NCI-H1048 (cell line): Measurements from ENCODE around the gene SYNM.

Experiments used
- DNase-seq: peaks from one replicate; lab custom pipeline; 2025; lab: John Stamatoyannopoulos, UW

Gene SYNM

DNA sequence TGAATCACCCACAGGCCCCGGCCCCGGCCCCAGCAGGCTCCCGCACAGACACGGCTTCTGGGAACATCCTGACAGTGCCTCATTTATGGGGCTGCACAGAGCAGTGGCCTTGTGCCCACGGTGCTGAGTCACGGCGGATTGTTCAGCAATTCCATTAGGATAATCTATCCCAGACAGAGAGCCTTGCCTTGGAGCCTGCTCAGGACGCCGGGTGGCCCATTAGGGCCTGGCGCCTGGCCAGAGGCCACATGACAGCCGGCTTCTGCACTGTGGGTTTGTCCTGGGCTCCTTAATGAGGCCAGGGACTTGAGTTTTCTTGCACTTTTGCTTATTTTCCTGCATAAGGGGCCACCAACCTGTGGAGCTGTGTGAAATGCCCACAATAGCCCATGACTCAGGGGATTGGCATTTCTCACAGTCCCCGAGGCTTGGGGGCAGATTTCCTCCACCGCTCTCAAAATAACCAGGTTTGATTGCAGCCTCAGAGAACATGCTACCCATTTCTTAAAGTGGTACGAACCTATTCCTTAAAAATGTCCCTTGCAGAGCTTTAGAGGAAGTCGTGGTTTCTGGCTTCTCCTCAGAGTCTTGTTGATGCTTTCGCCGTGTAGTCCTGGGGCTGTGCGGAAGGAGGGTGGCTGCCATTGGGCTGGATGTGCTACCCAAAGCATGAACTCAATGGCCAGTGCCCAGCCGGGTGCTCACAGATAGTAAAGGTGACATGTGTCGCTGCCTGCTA is 19.0 kb downstream of the SYNM start:
- DNase-seq = peak; percentile 60

DNA sequence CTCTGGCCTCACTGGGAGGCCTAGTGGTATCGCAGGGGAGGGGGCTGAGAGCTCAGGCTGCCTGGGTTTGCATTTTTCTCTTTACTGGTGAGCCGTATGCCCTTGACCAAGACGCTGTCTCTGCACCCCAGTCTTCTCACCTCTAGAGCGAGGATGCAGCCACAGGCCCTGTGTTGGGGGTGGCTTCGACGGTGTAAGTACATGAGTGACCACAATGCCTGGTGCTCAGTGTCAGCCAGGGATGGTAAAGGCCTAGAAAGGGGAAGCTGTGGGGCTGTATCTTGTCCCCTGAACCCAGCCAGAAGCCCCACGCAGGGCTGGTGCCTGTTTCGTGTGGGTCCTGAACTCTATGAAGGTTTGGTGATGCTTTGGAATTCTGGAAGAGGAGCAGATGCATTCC is 19.8 kb downstream of the SYNM start:
- DNase-seq = no peak

DNA sequence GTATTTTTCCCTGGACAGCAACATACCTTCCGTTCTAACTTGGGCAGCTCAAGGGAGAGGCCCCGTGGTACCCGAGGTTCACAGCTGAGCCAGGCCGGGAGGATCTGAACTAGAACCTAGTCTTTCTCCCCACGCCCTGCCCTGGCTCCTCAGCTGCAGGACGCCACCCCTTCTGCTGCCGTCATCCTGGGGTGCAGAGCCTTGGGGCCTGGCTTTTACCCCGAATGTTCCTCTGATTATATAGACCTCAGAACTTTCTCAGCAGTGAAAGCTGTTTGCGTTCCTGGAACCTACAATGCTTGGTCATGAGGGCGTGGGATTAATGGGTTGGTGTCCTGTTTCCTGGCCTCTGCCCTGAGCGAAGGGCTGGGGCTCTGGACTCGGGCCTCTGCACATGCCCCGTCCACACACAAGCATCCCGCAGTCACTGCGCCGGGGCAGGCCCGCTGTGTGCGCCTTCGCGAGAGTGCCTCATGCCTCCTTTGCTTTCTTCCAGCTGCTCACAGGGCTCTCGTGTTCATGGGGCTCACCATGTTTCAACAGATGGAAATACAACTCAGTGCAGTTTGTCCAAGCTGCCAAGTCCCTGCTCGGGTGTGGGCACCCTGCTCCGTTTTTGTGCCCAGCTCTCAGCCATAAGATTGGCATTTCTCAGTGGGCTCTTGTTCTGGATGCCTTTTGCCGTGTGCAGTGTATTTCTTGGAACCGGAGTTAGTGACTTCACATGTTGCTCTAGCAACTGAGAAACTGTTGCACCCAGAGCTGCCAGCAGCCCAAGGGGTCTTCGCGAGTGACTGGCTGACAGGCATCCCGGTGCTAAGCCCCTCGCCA is 20.4 kb downstream of the SYNM start:
- no peak for DNase-seq

DNA sequence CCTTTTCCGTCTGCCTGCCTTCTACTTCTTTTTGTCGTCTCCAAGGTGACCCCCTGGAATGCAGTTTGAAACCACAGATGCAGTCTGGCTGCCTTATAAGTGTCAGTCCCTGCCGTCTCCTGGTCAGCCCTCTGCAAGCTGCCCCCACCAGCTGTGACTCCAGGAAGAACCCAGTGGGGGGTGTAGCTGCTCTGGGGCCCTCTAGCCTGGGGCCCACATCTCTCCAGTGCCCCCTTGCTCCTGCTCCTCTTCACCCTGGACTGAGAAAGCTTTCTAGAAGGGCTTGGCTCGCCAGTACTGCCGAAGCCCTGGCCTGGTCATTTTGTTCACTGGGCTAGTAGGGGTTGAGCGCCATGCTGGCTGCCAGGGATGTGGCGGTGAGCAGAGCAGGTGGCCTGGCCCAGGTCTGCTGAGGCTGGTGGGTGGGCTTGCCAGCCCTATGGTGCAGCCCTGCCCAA is 21.3 kb downstream of the SYNM start:
- DNase-seq = no peak

DNA sequence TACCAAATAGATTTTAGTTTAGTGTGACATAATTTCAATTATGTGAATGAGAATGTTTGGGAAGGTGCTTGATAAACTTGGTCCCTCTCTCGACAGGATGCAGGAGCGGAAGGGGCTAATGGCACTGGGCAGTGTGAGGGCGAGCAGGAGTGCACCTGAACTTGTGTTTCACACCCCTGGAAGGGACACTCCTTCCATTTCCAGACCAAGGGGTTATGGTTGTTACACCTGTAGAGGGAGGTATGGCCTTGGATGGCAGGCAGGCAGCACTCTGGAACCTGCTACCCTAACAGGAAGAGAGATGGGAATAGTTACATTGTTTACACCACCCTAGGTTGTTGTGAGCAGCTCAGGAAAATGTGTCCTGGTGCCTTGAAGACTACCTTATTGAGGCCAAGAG is 22.1 kb downstream of the SYNM start:
- no peak for DNase-seq

DNA sequence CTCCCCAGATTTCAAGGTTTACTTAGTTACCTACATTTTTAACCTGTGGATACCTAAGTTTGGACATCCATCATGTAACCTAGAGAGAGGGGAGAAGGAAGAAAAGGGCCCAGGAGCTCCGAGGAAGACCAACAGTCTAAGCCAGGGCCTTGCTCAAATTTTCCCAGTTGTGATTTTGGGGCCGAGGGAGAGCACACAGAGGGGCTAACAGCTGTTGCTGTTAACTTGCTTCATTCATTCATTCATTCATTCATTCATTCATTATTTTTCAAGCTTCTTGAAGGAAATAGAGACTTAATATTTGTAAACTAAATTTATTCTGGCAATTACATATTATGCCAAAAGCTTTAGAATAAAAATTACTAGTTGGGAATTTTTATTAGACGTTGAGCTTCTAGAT is 22.9 kb downstream of the SYNM start:
- DNase-seq = no peak

DNA sequence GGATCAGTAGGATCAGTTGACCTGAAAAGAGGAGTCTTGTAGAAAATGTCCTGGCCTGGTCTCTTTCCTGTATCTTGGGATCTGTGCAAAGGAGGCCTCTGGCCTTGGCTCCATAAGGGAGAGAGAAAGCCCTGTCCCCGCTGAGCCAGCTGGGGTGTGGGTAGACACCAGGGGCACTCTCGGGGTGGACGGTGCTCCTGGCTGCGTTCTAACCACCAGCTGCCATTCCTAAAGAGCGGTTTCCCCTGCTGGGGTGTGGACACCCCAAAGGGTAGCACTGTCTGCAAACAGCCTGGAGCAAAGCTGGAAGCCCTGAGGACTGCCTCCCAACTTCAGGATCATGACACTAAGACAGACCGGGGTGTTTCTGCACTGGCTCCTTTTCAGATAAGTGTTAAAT is 23.5 kb downstream of the SYNM start:
- DNase-seq = no peak

DNA sequence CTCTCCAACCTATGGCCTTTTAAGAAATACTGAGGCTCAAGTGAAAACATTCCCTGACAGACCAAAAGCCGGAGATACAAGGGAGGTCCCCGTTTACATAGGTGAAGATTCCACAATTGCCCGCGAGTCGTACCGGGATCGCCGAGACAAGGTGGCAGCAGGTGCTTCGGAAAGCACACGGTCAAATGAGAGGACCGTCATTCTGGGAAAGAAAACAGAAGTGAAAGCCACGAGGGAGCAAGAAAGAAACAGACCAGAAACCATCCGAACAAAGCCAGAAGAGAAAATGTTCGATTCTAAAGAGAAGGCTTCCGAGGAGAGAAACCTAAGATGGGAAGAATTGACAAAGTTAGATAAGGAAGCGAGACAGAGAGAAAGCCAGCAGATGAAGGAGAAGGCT is 24.8 kb downstream of the SYNM start:
- no peak for DNase-seq

DNA sequence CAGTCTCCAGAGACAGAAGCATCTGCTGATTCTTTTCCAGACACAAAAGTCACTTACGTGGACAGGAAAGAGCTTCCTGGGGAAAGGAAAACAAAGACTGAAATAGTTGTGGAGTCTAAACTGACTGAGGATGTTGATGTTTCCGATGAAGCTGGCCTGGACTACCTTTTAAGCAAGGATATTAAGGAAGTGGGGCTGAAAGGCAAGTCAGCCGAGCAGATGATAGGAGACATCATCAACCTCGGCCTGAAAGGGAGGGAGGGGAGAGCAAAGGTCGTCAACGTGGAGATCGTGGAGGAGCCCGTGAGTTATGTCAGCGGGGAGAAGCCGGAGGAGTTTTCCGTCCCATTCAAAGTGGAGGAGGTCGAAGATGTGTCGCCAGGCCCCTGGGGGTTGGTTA is 25.4 kb downstream of the SYNM start:
- DNase-seq = no peak

DNA sequence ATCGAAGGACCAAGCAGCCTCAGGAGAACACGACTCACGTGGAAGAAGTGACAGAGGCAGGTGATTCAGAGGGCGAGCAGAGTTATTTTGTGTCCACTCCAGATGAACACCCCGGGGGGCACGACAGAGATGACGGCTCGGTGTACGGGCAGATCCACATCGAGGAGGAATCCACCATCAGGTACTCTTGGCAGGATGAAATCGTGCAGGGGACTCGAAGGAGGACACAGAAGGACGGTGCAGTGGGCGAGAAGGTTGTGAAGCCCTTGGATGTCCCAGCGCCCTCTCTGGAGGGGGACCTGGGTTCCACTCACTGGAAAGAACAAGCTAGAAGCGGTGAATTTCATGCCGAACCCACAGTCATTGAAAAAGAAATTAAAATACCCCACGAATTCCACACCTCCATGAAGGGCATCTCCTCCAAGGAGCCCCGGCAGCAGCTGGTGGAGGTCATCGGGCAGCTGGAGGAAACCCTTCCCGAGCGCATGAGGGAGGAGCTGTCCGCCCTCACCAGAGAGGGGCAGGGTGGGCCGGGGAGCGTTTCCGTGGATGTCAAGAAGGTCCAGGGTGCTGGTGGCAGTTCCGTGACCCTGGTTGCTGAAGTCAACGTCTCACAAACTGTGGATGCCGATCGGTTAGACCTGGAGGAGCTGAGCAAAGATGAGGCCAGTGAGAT is 26.0 kb downstream of the SYNM start:
- no peak for DNase-seq

DNA sequence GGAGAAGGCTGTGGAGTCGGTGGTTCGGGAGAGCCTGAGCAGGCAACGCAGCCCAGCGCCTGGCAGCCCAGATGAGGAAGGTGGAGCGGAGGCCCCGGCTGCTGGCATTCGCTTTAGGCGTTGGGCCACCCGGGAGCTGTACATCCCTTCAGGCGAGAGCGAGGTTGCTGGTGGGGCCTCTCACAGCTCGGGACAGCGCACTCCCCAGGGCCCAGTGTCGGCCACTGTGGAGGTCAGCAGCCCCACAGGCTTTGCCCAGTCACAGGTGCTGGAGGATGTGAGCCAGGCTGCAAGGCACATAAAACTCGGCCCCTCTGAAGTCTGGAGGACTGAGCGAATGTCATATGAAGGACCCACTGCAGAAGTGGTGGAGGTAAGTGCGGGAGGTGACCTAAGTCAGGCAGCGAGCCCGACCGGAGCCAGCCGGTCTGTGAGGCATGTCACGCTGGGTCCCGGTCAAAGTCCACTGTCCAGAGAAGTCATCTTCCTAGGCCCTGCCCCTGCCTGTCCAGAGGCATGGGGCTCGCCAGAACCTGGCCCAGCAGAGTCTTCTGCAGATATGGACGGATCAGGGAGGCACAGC is 26.7 kb downstream of the SYNM start:
- no peak for DNase-seq

DNA sequence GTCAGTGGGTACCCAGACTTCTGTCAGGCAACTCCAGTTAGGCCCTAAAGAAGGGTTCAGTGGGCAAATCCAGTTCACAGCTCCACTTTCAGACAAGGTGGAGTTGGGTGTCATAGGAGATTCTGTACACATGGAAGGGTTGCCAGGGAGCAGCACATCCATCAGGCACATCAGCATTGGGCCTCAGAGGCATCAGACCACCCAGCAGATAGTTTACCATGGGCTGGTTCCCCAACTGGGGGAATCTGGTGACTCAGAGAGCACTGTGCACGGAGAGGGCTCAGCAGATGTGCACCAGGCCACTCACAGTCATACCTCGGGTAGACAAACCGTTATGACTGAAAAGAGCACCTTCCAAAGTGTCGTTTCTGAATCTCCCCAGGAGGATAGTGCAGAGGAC is 27.2 kb downstream of the SYNM start:
- DNase-seq = no peak

DNA sequence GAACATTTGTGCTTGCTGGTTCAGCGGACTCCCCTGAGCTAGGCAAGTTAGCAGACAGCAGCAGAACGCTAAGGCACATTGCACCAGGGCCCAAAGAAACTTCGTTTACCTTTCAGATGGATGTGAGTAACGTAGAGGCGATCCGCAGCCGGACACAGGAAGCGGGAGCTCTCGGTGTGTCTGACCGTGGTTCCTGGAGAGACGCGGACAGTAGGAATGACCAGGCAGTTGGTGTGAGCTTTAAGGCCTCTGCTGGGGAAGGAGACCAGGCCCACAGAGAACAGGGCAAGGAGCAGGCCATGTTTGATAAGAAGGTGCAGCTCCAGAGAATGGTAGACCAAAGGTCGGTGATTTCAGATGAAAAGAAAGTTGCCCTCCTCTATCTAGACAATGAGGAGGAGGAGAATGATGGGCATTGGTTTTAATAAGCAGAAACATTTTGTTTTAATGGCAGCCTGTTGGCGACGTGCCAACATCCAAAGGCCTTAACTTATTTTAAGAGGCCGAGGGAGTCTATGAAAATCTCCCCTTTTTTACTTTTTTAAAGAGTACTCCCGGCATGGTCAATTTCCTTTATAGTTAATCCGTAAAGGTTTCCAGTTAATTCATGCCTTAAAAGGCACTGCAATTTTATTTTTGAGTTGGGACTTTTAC is 27.9 kb downstream of the SYNM start:
- DNase-seq = no peak

DNA sequence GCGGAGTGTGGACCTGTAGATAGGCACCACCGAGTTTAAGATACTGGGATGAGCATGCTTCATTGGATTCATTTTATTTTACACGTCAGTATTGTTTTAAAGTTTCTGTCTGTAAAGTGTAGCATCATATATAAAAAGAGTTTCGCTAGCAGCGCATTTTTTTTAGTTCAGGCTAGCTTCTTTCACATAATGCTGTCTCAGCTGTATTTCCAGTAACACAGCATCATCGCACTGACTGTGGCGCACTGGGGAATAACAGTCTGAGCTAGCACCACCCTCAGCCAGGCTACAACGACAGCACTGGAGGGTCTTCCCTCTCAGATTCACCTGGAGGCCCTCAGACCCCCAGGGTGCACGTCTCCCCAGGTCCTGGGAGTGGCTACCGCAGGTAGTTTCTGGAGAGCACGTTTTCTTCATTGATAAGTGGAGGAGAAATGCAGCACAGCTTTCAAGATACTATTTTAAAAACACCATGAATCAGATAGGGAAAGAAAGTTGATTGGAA is 29.5 kb downstream of the SYNM start:
- DNase-seq = no peak

DNA sequence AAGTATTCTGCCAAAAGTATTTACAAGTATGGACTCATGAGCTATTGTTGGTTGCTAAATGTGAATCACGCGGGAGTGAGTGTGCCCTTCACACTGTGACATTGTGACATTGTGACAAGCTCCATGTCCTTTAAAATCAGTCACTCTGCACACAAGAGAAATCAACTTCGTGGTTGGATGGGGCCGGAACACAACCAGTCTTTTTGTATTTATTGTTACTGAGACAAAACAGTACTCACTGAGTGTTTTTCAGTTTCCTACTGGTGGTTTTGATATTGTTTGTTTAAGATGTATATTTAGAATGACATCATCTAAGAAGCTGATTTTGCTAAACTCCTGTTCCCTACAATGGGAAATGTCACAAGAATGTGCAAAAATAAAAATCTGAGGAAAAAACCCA is 30.3 kb downstream of the SYNM start:
- DNase-seq = no peak

DNA sequence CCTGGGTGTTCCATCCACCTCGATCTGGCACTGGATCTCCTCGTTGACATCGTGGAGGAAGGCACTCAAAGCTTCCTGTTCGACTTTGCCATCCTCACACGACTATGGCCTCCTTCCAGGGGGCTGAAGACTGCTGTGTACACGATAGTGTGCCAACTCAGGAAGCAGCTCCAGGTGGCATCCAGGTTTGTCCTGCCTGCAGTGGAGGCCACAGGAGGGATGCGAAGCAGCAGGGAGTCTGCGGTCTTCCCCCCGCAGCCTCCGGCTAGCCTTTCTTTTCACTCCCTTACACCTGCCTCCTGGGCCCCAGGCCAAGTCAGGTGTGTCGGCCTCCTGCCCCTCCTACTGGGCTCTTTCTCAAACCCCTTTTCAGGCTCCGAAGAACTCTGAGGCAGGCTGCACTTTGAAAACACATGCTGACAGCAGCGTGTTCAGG is 32.2 kb downstream of the SYNM start:
- DNase-seq = no peak

DNA sequence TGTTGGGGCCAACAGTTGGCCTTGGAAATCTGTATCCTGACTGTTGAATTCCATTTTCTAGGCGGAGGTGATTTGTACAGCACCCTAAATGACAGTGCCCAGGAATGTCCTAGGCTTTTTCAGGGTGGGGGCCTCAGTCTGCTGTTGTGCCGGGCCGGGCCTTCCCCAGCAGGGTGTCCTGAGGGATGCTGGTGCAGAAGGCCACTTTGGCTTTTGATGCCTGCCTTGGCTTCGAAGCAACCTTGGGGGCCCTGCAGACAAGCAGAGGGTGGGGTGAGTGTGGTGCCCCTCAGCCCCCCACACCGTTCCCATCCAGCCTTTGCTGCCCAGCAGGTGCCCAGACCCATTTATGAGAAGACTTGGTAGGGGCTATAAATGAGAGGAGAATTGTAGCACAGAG is 33.0 kb downstream of the SYNM start:
- DNase-seq = no peak

DNA sequence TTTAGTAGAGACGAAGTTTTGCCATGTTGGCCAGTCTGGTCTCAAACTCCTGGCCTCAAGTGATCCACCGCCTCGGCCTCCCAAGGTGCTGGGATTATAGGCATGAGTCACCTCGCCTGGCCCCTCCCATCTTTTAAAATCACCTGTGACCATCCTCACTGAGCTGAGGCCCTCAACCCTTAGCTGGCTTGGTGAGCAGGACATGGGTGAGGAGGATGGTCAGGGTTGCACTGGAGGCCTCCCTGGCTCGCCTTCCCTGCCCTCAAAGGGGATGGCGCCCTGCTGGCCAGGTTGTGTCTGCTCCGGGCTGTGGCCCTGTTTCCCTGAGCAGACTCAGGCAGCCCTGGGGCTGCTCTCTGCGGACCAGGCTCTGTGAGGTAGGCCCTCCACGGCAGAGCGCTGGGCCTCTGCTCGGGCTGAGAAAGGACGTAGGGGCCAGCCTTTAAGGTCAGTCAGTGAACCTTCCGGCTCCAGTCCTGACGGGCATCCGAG is 33.7 kb downstream of the SYNM start:
- DNase-seq = no peak

DNA sequence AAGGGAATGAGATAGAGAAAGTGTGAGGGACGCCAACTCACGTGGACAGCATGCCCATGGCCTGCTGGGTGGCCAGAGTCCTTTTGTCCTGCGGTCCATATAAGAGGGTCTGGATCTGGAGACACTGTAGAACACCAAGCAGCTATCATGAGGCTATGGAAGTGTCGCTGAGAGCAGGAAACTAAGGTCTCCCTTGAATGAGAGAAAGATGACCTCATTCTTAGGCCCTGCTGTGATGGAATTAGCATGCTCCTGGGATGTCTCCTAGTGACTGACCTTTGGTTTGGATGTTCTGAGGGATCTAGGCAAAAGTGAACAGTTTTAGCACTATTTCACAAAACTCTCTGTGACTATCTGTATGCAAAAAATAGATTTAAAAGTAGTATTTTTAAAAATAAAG is 34.4 kb downstream of the SYNM start:
- DNase-seq = no peak

DNA sequence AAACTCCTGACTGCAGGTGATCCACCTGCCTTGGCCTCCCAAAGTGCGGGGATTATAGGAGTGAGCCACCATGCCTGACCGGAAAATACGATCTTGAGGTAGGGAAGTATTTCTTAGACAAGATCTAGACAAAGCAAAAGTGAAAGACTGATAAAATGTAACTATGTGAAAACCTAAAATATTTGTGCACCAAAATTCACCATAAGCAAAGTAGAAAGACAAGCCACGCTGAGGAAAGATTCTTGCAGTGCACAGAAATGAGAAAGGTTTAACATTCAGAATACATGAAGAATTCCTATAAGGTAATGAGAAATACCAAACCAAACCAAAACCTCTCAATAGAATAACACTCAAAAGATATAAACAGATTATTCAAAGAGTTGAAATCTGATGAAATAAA is 35.7 kb downstream of the SYNM start:
- no peak for DNase-seq

DNA sequence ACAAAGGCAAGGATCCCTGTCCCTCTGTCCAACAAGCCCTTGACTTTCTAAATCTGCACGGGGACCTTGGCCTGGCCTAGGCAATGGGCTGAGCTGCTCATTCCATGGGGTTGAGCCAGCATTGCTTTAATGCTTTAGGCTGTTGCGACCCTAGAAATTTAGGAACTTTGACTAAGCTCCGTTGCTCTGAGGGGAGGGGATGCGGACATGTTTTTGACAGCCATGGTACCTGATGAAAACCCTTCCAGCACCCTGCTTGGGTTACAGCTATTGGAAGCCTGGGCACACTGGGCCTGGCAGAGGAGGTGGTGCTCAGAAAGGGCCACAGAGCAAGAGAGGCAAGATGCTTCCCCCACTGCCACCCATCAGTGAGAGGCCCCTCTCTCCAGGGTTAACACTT is 37.1 kb downstream of the SYNM start:
- DNase-seq = no peak

DNA sequence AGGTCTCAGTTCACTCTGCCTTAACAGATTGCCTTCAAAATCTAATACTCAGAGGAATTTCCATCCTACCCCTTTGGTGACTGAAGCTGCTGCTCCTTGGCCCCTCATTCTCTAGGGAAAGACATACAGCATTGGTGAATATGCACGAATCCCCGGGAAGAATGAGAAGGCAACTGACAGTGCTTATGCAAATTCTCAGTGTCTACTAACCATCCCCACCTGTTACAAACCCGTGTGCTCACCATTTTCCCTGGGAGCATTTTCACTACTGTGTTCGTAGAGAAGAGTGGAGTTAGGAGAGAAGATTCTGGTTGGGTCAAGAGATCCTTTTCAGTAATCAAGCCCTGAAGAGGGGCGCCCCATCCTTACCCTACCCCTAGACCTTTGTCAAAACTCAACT is 37.7 kb downstream of the SYNM start:
- no peak for DNase-seq
